K562 (cell line): ENCODE results near the gene SLC35E2B. TPM values are rescaled to one million over a fixed set of nuclear protein-coding genes. Genes with fewer than 3 reads are reported as not detected.

ENCODE experiments used
- ATAC-seq: fragments of 200-7000 bp; cut with Tn5 transposase; 3 replicates; pipeline ENCODE4 v1.9.1; 2020; ENCODE audit warnings: moderate library complexity
- BruUV-seq: library from RNA; stranded (reverse); fragments of 400-500 nt; replicated peaks from 2 replicates; lab custom pipeline; 2021; lab: Mats Ljungman, UMichigan
- CTCF ChIA-PET: fragments of 300-600 bp; formaldehyde crosslinking; extraction: SDS; loops from one replicate; lab custom pipeline; 2021; ENCODE audit warnings: low intra/inter-chr PET ratio; lab: Yijun Ruan, JAX
- POLR2A ChIA-PET: fragments of 300-600, 350-650 bp; sonication (Branson Sonifier 250); formaldehyde crosslinking; extraction: SDS; loops from one replicate; lab custom pipeline; 2021; ENCODE audit warnings: antibody characterized with exemption, inconsistent platforms; lab: Yijun Ruan, JAX
- DNase-seq, 4 experiments: peaks; one replicate each; pipeline versions ENCODE4 v3.0.0 to v3.0.0-alpha.2; 2011 to 2018; ENCODE audit warnings: low spot score in 3 of 4, mixed read lengths in 3 of 4; ENCODE audit errors: extremely low read depth in 1 of 4
- FAIRE-seq: peaks from 2 replicates; lab custom pipeline; 2011; peaks lifted over from hg19 to GRCh38; lab: Jason Lieb, UNC
- H2AFZ ChIP-seq: 2 replicates; pipeline ENCODE4 v1.6.0; 2011; ENCODE audit warnings: low read depth, low read length, control low read depth, inconsistent platforms
- H3K27ac ChIP-seq: fragments of 200-600 bp; 3 replicates; pipeline ENCODE4 v1.8.0; 2011; ENCODE audit warnings: low read depth, mild to moderate bottlenecking, control low read depth, inconsistent platforms, low read length, moderate library complexity, mixed read lengths; ENCODE audit errors: extremely low read depth
- H3K27me3 ChIP-seq, 2 experiments: fragments of 300-600 bp in 1 of 2; 2 replicates in 1 of 2; 3 replicates in 1 of 2; pipeline versions ENCODE4 v1.6.0 to v1.8.0; 2011; ENCODE audit warnings: inconsistent platforms in 2 of 2, low read length in 2 of 2, mild to moderate bottlenecking in 1 of 2, mixed read lengths in 1 of 2, moderate library complexity in 1 of 2; ENCODE audit not compliant: control insufficient read depth in 2 of 2, insufficient read depth in 2 of 2
- H3K36me3 ChIP-seq: fragments of 300-600 bp; 3 replicates; pipeline ENCODE4 v1.8.0; 2011; ENCODE audit warnings: mild to moderate bottlenecking, low read length, inconsistent platforms; ENCODE audit not compliant: control insufficient read depth, insufficient read depth
- H3K4me1 ChIP-seq, 2 experiments: fragments of 200-600 bp in 1 of 2; replicated peaks in 1 of 2; 2 replicates in 1 of 2; 3 replicates in 1 of 2; pipeline versions ENCODE4 v1.5.1 to v1.8.0; 2011; ENCODE audit warnings: inconsistent platforms in 2 of 2, low read length in 2 of 2, mild to moderate bottlenecking in 1 of 2, mixed read lengths in 1 of 2, moderate library complexity in 1 of 2; ENCODE audit not compliant: control insufficient read depth in 2 of 2, insufficient read depth in 2 of 2
- H3K4me2 ChIP-seq: 2 replicates; pipeline ENCODE4 v1.6.1; 2011; ENCODE audit warnings: low read length, control low read depth, inconsistent platforms, mixed read lengths; ENCODE audit not compliant: insufficient read depth
- H3K4me3 ChIP-seq: fragments of 200-600 bp; sonication (generic), shearing (Covaris generic); 2 replicates; pipeline ENCODE4 v1.5.1; 2016; ENCODE audit warnings: control low read depth, inconsistent platforms
- H3K79me2 ChIP-seq: fragments of 200-600 bp; 3 replicates; pipeline ENCODE4 v1.8.0; 2011; ENCODE audit warnings: low read length, inconsistent platforms; ENCODE audit not compliant: control insufficient read depth, insufficient read depth
- H3K9ac ChIP-seq, 2 experiments: 2 replicates each; pipeline versions ENCODE4 v1.6.0 to v1.6.1; 2011; ENCODE audit warnings: low read depth in 2 of 2, low read length in 2 of 2, control low read depth in 1 of 2, inconsistent platforms in 1 of 2, mild to moderate bottlenecking in 1 of 2, mixed read lengths in 1 of 2; ENCODE audit not compliant: insufficient read depth in 1 of 2
- H3K9me1 ChIP-seq: one replicate; pipeline ENCODE4 v1.6.0; 2011; ENCODE audit warnings: inconsistent platforms, mild to moderate bottlenecking, low read length, moderate library complexity; ENCODE audit not compliant: control insufficient read depth, insufficient read depth
- H3K9me3 ChIP-seq: replicated peaks from 2 replicates; pipeline ENCODE4 v1.5.1; 2011; ENCODE audit warnings: low read depth, low read length, inconsistent platforms; ENCODE audit not compliant: control insufficient read depth, insufficient read depth
- H4K20me1 ChIP-seq: replicated peaks from 2 replicates; pipeline ENCODE4 v1.6.1; 2011; ENCODE audit warnings: low read length, inconsistent platforms, mixed read lengths; ENCODE audit not compliant: control insufficient read depth, insufficient read depth
- ASH1L ChIP-seq: fragments of 450-650 bp; IDR thresholded peaks from 2 replicates; pipeline ENCODE4 v1.6.1; 2018; ENCODE audit warnings: borderline replicate concordance, mild to moderate bottlenecking, low read depth; ENCODE audit not compliant: partially characterized antibody
- BMI1 ChIP-seq: fragments of 150-350 bp; IDR thresholded peaks from 2 replicates; pipeline ENCODE4 v1.6.1; 2014; ENCODE audit warnings: low read length
- DDX20 ChIP-seq: fragments of 450-650 bp; IDR thresholded peaks from 2 replicates; pipeline ENCODE4 v1.6.1; 2016; ENCODE audit warnings: missing genetic modification characterization, low read depth, mild to moderate bottlenecking, missing compliant biosample characterization, moderate library complexity
- DPF2 ChIP-seq: fragments of 450-650 bp; IDR thresholded peaks from 2 replicates; pipeline ENCODE4 v1.6.1; 2016
- FOSL1 ChIP-seq: fragments of 200-800 bp; sonication (Bioruptor generic); conservative IDR thresholded peaks from 2 replicates; pipeline ENCODE4 v1.6.1; 2016; ENCODE audit warnings: missing genetic modification characterization, missing compliant biosample characterization
- FOXK2 ChIP-seq, 2 experiments: fragments of 450-650 bp; IDR thresholded peaks in 1 of 2; conservative IDR thresholded peaks in 1 of 2; 2 replicates each; pipeline ENCODE4 v1.6.1; 2016; ENCODE audit warnings: low read depth in 2 of 2, mild to moderate bottlenecking in 1 of 2
- GMEB1 ChIP-seq: fragments of 250-450 bp; sonication (Bioruptor Pico); IDR thresholded peaks from 2 replicates; pipeline ENCODE4 v1.4.0; 2020; ENCODE audit warnings: mild to moderate bottlenecking
- ID3 ChIP-seq, 2 experiments: fragments of 250-450 bp in 1 of 2; fragments of 450-650 bp in 1 of 2; sonication (Bioruptor Pico) in 1 of 2; IDR thresholded peaks; 2 replicates each; pipeline versions ENCODE4 v1.6.1 to v1.8.0; 2016 to 2021; ENCODE audit warnings: mild to moderate bottlenecking in 2 of 2, moderate library complexity in 2 of 2, missing compliant biosample characterization in 1 of 2, missing genetic modification characterization in 1 of 2
- IFI16 ChIP-seq: fragments of 250-450 bp; sonication (Bioruptor Pico); IDR thresholded peaks from 2 replicates; pipeline ENCODE4 v2.1.2; 2022; ENCODE audit warnings: mild to moderate bottlenecking, inconsistent platforms
- ILF3 ChIP-seq: fragments of 450-650 bp; IDR thresholded peaks from 2 replicates; pipeline ENCODE4 v1.6.1; 2018; ENCODE audit warnings: antibody characterized with exemption, mild to moderate bottlenecking, moderate library complexity, borderline replicate concordance
- MTF1 ChIP-seq: fragments of 250-450 bp; sonication (Bioruptor Pico); IDR thresholded peaks from 2 replicates; pipeline ENCODE4 v1.9.0; 2021; ENCODE audit warnings: moderate library complexity, mild to moderate bottlenecking, inconsistent platforms, borderline replicate concordance
- MYNN ChIP-seq, 2 experiments: sonication (generic); formaldehyde crosslinking in 1 of 2; IDR thresholded peaks; 2 replicates each; pipeline versions ENCODE4 v1.5.0 to v1.6.1; 2016 to 2020; ENCODE audit warnings: antibody characterized with exemption in 1 of 2, missing genetic modification reagents in 1 of 2
- RFX5 ChIP-seq: IDR thresholded peaks from 2 replicates; pipeline ENCODE4 v1.6.1; 2011; ENCODE audit warnings: low read depth, mild to moderate bottlenecking, improper control_type of control experiment, low read length
- SMAD4 ChIP-seq: fragments of 250-450 bp; sonication (Bioruptor Pico); conservative IDR thresholded peaks from 2 replicates; pipeline ENCODE4 v1.8.0; 2021; ENCODE audit warnings: inconsistent platforms, mild to moderate bottlenecking, moderate library complexity
- ZNF217 ChIP-seq: sonication (generic); formaldehyde crosslinking; IDR thresholded peaks from 2 replicates; pipeline ENCODE4 v1.8.0; 2022; ENCODE audit warnings: mild to moderate bottlenecking, missing genetic modification reagents
- ZNF436 ChIP-seq: fragments of 250-450, 450-650 bp; sonication (Bioruptor Pico); formaldehyde crosslinking; IDR thresholded peaks from 2 replicates; pipeline ENCODE4 v1.7.0; 2020; ENCODE audit warnings: mild to moderate bottlenecking
- WGBS: fragments of 100-300 bp; shearing (Covaris generic); methylation state at CpG from one replicate; pipeline ENCODE4 v1.1.6; 2016; ENCODE audit warnings: low coverage, mixed read lengths; ENCODE audit not compliant: insufficient coverage; ENCODE audit errors: missing lambda C conversion rate; 5-methylcytosine and 5-hydroxymethylcytosine counted together
- in situ Hi-C: fragments of 300-500 bp; cut with MboI; formaldehyde crosslinking; loops from 4 replicates; pipeline ENCODE4 v1.15.0; 2018; ENCODE audit warnings: inconsistent platforms, mixed read lengths
- intact Hi-C: fragments of 100-400 bp; cut with micrococcal nuclease; formaldehyde crosslinking; loops from 2 replicates; pipeline ENCODE4 v1.14.2; 2022
- polyA plus RNA-seq, 8 experiments: library from polyadenylated mRNA; depleted of rRNA in 4 of 8; stranded (reverse) in 5 of 8; unstranded in 3 of 8; fragments of >200 nt; fragmentation: Nextera tagmentation in 2 of 8; fragmentation: Illumina TruSeq in 1 of 8; extraction: Ambion mirVana in 2 of 8; extraction: Trizol in 1 of 8; gene quantifications; 2 replicates each; pipeline versions ENCODE4 v1.2.1 to v1.2.3, GENCODE V29; 2011 to 2014; ENCODE audit warnings: inconsistent platforms in 1 of 8, missing spikeins in 1 of 8
- total RNA-seq, 7 experiments: library from RNA; depleted of rRNA in 6 of 7; stranded (reverse); fragments of >200 nt in 6 of 7; fragmentation: Illumina TruSeq in 2 of 7; extraction: Trizol in 2 of 7; gene quantifications; 2 replicates each; pipeline versions ENCODE4 v1.2.1 to v1.2.3, GENCODE V29; 2011 to 2021; ENCODE audit warnings: low replicate concordance in 1 of 7

SLC35E2B gene
- total and polyA plus RNA-seq, 9 of the 15 experiments (the other 6 are each of a cell fraction or from before 2014, with no cell fraction given): 4.7 to 44.6 (median 20.7) TPM

- TF ChIP-seq ASH1L: no peak
- TF ChIP-seq SMAD4 (CRISPR knock-in tag): no peak
- TF ChIP-seq MYNN (IDR thresholded peaks at IDR 0.05): no peak
- no peak for TF ChIP-seq MYNN (CRISPR knock-in tag; IDR thresholded peaks at IDR 0.05)
Observed at GRCh38 chr1:1622010-1622787, 70.4 kb downstream of the SLC35E2B start (continued).

- peaks cover 9 to 91% of the 10 kb centered on the region in 2 experiments; a peak in 3 of 5 replicates for H3K4me1 ChIP-seq
- peaks cover 17% of the 10 kb centered on the region; the same call in 1 of the 2 replicates for H4K20me1 ChIP-seq
- H3K27ac ChIP-seq: no peak overlapping the region
- no peak overlapping the region for H2AFZ ChIP-seq
- H3K36me3 ChIP-seq: peaks cover 9% of the 10 kb centered on the region; the same call in 2 of the 3 replicates
- peak overlapping the region in 1 of 2 experiments; percentile 78; a peak in 2 of 4 replicates for H3K9ac ChIP-seq
- BruUV-seq: no TSS peak
- CTCF ChIA-PET: interaction anchor here (1.7 kb wide), 1 partner anchor 48 kb away, joined by 5 read pairs; no protein-coding TSS in a partner anchor
- H3K4me2 ChIP-seq: no peak overlapping the region
- WGBS: 54% methylated on average over 31 of the region's 31 CpGs
- ATAC-seq: no peak
- no peaks in the 10 kb centered on the region for H3K9me3 ChIP-seq
- no peak for FAIRE-seq
- intact Hi-C loops (no loop called here), in situ Hi-C loops (no loop called here)
- H3K27me3 ChIP-seq: no peaks in the 10 kb centered on the region
- no peak overlapping the region for H3K4me3 ChIP-seq
- POLR2A ChIA-PET: interaction anchor here (0.5 to 1.1 kb wide), 3 partner anchors 46 to 164 kb away, joined by 3 to 5 read pairs (median 4); no protein-coding TSS in a partner anchor
- H3K79me2 ChIP-seq: peaks cover 7% of the 10 kb centered on the region
- no peaks in the 10 kb centered on the region for H3K9me1 ChIP-seq
- DNase-seq: no peak
- TF ChIP-seq ZNF217 (no peak), DDX20 (tag) (no peak), RFX5 (no peak), ILF3 (no peak), FOXK2 (conservative IDR thresholded peaks at IDR 0.05 in 1 of 2, IDR thresholded peaks at IDR 0.05 in 1 of 2; ENCODE audit: low read depth in 2 of 2) (no peak), ZNF436 (CRISPR knock-in tag) (no peak), DPF2 (no peak), FOSL1 (no peak), ID3 (CRISPR knock-in tag; IDR thresholded peaks at IDR 0.05) (no peak), ID3 (tag; IDR thresholded peaks at IDR 0.05) (no peak), BMI1 (no peak), IFI16 (CRISPR knock-in tag) (no peak), GMEB1 (CRISPR knock-in tag) (no peak), MTF1 (no peak)
Observed at GRCh38 chr1:1621173-1622009, 71.2 kb downstream of the SLC35E2B start.
